ENCODE measurements around the gene SHB. TPM values are rescaled to one million over a fixed set of nuclear protein-coding genes. Genes with fewer than 3 reads are reported as not detected.

The SHB gene
- polyA plus RNA-seq, 10 donors: 4.5 to 7.9 (median 5.9) TPM

GRCh38 chr9:38044706-38045105, 24.3 kb downstream of the SHB start:
- DNase-seq: no peak

DNA sequence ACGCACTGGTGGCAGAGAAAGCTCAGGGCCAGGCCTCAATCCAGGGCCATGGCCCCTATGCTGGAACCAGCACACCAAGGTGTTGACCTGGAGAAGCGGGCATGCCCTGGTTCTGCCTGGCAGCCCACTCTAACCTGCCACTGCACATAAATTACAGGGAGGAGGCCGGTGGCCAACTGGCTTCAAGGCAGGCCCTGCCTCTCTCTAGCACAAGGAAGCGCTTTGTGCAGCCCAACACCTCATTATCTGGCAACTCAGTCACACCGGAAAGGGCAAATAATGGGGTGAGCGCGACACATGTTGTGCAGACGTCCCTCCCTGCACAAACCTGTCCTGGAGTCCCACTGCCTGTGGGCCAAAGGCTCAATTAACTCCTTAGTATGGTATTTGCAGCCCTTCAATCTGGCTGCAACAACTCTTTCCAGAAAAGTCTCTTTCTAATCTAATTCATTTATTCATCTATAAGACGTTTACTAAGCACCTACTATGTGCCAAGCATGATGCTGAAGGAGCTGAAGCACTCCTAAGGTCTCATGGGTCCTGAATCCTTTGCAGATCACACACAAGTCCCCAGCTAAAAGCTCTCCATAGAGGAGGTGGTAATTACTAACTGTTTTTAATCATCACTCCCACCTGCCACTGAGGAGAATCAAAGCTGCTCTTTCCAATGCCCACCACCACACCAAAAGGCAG, 24.9 kb downstream of the SHB start:
- no peak for DNase-seq

GRCh38 chr9:38042626-38043357, 26.2 kb downstream of the SHB start:
- DNase-seq: no peak

DNA sequence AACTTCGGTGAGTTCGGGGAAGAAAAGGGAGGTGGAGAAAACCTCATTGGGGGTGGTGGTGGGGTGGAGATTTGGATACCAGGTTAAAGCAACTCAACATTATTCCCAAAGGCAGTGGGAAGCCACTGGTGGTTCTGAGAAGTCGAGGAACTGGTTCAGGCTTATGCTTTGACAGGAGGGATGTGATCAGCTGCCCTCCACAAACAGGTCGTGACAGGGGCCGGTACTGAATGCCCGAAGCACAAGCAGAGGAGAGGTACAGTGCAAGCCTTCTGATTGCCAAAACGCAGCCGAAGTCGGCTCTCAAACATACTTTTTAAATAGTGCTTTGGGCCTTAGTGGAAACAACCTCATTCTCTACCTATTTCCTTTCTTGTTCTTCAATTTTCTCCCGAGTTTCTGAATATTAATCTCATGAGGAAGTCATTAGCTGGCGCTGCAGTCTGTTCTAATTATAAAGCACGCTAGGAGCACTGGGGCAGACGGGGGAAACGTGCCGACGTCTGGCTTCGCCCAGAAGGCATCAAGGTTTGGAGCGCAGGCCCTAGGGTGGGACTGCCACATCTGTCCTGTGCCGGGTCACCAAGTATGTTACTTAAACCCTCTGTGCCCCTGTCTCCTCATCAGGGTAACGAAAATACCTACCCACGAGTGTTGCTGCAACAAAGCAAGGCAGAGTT, 27.3 kb downstream of the SHB start:
- no peak for DNase-seq

- no peak for DNase-seq
These were observed 28.9 kb downstream of the SHB start for GRCh38 chr9:38039907-38040682.

DNA sequence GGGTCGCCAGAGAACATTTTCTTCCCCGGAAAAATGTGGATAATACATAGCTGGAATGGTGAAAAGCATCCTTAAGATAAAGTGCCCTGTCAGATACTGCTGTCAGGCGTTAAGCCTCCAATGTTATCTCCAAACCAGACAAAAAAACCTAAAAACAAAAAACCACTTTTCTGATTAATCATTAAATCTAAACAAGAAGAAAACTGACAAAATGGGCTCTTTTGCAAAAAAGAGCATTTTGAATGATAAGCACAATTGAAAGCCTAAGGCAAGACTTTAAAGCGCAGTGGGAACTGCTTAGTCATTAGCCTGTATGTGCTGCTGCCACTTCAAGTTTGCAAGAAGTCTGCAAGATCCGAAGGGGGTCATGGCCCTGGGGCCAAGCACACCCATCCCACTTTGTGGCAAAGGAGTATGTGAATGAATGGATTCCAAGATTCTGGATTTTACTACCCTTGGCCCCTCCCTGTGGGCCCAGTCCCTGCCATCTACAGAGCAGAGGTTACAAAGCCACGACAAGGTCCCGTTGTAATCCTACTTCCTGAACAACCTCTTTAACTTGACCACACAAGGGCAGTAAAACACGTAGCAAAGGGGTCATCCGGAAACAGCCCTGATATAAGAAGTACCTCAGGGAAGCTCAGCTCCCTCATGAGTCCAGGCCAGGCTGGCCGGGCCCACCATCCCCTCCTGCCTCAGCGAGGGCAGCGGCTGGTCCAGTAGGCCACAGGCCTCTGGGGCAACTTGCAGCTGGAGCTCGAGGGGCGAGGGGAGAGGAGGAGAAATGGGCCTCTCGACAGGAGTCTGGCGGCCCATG, 29.7 kb downstream of the SHB start:
- DNase-seq: no peak

- no peak for DNase-seq
These were observed 30.5 kb downstream of the SHB start for GRCh38 chr9:38038307-38039089.

DNA sequence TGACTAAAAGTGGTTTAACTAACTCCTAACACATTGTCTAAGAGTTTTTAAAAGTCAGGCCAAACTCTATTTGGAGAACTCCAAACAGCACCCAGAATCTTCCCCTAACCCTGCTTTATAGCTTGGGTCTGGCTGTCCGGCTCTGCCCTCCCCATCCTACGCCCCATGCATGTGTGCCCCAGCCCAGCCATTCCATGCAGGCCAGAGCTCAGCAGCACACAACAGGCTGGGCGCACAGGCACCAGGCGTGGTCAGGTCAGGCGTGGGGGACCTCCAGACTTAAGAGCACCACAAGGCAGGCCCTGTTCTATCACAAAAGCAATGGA, 31.1 kb downstream of the SHB start:
- DNase-seq: no peak

- DNase-seq: no peak
These were observed 32.5 kb downstream of the SHB start for GRCh38 chr9:38036359-38037084.

- DNase-seq: peak in 1 of 3 donors; percentile 73
These were observed 33.2 kb downstream of the SHB start for GRCh38 chr9:38035873-38036272.

- no peak for DNase-seq
These were observed 35.1 kb downstream of the SHB start for GRCh38 chr9:38033941-38034340.

GRCh38 chr9:38032266-38033110, 36.5 kb downstream of the SHB start:
- DNase-seq: no peak

DNA sequence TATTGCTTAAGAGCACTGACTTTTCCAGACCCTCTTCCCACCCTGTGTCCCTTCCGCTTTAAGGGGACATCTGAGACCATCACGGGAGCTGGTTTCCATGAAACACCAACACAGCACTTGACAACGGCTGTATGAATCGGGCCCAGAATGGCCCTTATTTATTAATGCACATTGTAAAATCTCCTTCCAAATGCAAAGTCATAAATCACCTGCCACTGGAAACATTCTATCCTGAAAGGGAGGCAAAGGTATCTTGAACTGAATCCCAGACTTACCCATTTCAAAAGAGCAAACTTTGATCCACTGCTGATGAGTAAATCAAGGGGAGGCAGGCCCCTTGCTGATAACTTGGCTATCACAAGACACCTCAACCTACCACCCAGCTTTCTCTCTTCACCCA, 37.4 kb downstream of the SHB start:
- no peak for DNase-seq

DNA sequence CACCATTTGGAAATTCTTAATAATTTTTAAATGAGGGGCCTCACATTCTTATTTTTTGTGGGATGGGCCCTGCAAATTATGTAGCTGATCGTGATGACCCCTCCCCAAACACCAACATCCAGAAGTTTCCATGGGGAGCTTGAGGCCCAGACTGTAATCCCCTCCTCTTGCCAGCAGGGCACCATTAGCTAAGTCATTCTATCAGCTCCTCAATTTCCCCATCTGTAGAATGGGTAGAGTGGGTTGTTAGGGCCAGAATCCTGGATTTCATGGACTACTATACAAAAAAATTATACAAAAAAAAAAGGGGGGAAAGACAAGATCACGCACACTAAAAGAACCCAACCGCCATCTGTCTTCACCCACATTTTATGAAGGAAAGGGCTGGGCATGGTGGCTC, 38.4 kb downstream of the SHB start:
- no peak for DNase-seq

DNA sequence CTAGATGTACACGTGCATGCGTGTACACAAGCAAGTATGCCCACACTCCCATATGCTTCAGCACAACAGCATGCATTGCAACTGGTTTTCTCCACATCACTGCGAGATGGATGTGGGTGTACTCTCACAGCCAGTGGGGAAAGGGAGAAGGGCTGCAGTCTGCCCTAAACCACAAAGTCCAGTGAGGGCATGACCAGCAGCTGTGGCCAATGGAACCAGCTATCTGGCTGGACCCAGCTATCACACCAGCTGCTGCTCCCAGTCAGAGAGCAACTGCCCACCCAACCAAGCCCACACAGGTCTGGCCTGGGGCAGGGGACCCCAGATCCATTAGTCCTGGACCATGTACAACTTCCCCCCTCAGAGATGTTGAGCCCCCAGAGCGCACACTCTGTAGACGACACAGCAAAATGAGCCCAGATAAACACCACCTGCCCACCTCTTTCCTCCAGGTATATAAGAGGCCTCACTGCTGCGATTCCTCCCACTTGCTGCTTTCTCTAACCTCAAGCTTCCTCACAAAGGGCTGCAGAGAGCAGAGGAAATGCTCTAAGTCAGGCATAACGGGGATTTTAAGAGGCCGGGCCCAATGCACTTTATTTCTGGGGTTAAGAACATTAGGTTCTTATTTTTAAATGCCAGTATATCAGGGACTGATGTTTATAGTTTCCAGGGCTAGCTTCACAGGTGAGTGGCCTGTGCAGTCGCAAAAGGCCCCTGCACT, 39.0 kb downstream of the SHB start:
- DNase-seq: no peak

- no peak for DNase-seq
These were observed 41.3 kb downstream of the SHB start for GRCh38 chr9:38027714-38028113.

GRCh38 chr9:38026840-38027527, 42.0 kb downstream of the SHB start:
- no peak for DNase-seq
